K562 treated with DMSO at 1 percent for 4 hours (cell line): ENCODE measurements around the gene QRSL1. TPM values are rescaled to one million over a fixed set of nuclear protein-coding genes. Genes with fewer than 3 reads are reported as not detected.

Experiments used
- total RNA-seq: library from RNA; unstranded; fragments of 300-600 nt; gene quantifications from 2 replicates; pipeline ENCODE4 v1.2.3, GENCODE V29; 2022; ENCODE audit not compliant: insufficient read depth

QRSL1 gene, protein sequence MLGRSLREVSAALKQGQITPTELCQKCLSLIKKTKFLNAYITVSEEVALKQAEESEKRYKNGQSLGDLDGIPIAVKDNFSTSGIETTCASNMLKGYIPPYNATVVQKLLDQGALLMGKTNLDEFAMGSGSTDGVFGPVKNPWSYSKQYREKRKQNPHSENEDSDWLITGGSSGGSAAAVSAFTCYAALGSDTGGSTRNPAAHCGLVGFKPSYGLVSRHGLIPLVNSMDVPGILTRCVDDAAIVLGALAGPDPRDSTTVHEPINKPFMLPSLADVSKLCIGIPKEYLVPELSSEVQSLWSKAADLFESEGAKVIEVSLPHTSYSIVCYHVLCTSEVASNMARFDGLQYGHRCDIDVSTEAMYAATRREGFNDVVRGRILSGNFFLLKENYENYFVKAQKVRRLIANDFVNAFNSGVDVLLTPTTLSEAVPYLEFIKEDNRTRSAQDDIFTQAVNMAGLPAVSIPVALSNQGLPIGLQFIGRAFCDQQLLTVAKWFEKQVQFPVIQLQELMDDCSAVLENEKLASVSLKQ
- total RNA-seq, result 12.4 and 14.1 TPM in 2 replicates

DNA sequence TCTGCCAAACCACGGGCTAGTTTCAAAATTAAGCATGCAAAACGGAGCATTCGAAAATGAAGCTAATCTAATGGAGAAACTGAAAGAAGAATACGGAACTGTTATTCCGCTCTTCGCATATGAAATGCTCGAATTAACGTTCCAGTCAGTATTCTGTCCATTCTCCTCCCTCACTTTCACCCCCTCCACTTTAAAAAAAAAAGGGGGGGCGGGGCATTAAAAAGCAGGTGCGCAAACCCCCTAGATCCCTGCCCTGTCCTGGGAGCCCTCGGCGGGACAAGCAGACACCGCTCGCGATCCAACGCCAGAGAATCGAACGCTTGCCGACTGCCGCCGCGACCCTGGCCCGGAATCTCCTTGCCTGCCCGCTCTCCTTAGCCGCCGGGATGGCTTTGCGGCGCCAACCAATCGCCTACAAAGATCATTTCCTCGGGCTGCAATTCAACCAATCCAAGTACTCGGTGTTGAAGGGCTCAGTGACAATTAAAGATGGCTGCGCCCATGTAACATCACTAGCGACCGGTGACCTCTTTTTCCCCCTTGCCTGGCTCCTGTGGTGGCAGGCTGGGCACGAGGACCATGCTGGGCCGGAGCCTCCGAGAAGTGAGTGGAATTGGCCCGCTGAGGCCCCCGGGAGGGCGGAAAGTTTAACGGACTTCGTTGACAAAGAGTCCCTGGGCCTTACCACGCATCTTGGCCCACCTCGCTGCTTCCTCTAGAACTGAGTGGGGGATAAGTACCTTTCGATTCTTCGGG is at the start of gene QRSL1, which contains the start of gene RTN4IP1:
Gene QRSL1 (plus strand): TSS at position 476 of the 756 bp plus-strand sequence. CDS start 104 bp downstream, at position 580.
Gene RTN4IP1 (minus strand): TSS at position 396 of the 756 bp plus-strand sequence. CDS start 477 bp downstream, outside the sequence.

Other genes starting within 250 kb of the QRSL1 start
- 10.8 and 13.3 TPM in 2 replicates for gene RTN4IP1, start 80 bp upstream of the QRSL1 start, total RNA-seq